22Rv1 (cell line): ENCODE measurements around the gene KISS1R.

Experiments used
- CTCF ChIP-seq: fragments of 450-650 bp; IDR thresholded peaks from 2 replicates; pipeline ENCODE4 v1.5.1; 2017; ENCODE audit warnings: mild to moderate bottlenecking
- ZFX ChIP-seq: fragments of 450-650 bp; IDR thresholded peaks from 2 replicates; pipeline ENCODE4 v1.6.1; 2017; ENCODE audit warnings: antibody characterized with exemption, borderline replicate concordance

GRCh38 chr19:947707-948539, 30.8 kb downstream of the KISS1R start:
- no peak for TF ChIP-seq CTCF
- TF ChIP-seq ZFX, result no peak
